Measurements from ENCODE around the gene MAFB.

The MAFB gene

DNA sequence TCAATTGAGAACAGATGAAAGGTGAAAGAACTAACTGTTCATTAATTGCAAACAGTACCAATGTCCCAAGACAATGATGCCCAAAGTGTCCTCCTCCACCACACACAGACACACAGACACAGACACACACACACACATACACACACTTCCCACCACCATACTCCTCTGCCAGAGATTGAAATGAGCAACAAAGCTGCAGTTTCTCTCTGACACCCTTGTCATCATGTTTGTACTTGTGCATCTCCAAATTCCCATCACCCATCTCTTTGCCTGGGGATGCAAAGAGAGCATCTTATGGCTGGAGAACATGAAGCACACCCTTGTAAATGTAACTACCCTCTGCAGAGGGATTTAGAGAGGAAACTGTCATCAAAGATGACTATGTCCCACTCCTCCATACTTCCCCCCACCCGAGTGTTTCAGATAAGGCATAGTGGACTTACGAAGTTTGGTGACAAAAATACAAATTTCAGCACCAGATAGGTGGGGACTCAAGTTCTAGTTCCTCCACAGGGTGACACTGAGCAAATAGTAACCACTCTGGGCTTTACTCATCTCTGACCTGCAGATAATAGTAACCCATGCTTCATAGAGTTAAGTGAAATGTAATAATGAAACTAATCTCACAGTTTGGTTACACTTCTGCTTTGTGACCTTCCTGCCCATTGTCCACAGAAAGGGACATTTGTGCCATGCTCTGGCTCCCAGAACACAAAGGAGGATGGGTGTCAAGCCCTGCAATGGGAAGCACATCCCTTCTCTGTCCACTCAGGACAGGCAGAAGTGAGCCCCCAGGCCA is 8.7 kb downstream of the MAFB start:
- no peak for DNase-seq

DNA sequence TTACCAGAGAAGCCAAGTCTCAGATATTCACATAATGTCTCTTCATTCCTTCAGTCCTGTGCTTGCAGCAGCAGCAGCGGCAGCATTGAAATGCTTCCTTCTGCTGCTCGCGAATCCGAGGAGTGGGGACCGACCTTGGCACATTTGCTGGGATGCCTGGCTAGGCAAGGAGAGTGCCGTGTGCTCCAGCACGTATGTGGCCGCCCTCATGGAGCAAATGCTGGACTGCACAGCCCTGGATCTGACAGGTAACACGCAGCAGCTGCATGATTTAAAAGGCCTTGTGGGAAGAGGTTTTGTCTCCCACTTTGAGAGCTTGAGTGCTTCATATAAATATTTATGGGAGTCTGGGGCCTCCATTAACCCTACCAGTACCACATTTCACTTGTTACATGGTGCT is 9.9 kb downstream of the MAFB start:
- no peak for DNase-seq

DNA sequence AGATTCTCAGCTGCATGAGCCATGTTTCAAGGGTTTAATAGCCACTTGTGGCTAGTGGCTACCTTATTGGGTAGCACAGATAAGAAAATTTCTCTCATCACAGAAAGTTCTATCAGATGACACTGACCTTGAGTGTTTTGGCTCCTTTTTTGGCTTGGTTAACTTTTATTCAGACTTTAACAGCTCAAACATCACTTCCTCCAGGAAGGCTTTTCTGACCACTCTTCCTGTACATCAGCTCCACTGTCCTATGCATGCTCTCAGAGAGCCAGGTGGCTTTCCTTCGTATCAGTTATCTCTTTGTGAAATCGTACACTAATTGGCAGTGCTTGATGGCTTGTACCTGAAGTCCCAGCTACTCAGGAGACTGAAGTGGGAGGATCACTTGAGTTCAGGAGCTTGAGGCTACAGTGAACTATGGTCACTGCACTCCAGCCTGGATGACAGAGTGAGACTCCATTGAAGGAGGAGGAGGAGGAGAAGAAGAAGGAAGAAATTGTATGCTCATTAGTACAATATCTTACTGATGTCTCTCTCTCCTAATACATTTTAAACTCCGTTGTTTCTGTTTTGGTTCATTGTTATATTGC is 10.7 kb downstream of the MAFB start:
- no peak for DNase-seq

DNA sequence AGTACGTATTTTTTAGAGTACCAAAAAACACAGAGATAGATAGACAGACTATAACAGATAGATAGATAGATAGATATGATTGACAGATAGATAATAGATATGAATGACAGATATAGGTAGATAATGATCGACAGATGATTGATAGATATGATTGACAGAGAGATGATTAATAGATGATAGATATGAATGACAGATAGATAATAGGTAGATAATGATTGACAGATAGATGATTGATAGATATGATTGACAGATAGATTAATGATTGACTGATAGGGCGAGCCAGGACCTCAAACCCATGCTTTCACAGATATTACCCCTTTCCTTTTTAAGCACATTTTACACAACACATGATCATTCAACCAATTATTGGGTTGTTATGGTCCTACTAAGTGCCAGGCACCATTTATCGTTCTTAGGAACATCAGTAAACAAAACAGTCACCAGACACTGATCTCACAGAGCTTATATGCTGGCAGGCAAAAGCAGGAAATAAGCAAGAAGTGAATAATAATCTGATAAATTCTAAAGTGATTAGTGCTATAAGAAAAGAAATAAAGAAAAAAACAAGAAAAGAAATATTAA is 11.6 kb downstream of the MAFB start:
- DNase-seq, result no peak

DNA sequence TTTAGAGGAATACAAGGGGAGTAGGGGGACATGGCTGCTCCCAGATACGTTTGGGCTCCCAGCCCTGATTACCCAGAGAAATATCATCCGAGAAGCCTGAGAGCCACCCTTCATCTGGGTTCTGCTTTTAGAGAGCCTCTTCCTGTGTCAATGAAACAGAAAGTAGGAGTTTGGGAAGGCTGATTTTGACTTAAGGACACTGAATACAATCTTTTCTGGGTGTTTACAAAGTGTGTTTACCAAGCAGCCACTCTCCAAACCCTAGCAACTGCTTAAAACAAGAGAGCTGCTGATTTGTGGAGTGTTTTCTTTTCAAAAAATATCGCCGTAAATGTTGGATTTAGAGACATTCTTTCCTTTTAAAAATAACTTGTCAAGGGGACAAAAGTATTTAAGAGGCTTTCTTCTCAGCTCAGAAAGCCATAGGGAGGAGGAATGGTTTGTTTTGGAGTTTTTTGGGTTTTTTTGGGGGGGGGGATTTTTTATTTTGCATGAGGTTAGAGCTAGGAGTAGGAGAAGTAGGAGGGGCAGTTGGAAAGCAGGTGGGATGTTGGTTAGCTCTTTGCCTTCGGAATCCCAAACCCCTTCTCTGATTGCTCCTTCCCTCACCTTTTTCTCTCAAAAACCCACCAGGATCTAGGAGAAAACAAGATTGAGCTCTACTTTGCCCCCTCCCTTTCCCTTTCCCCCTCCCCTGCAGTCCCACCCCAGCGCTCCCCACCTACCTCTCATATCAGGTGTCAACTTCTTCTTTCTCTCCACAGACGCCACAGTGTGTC is 12.4 kb downstream of the MAFB start:
- no peak for DNase-seq

DNA sequence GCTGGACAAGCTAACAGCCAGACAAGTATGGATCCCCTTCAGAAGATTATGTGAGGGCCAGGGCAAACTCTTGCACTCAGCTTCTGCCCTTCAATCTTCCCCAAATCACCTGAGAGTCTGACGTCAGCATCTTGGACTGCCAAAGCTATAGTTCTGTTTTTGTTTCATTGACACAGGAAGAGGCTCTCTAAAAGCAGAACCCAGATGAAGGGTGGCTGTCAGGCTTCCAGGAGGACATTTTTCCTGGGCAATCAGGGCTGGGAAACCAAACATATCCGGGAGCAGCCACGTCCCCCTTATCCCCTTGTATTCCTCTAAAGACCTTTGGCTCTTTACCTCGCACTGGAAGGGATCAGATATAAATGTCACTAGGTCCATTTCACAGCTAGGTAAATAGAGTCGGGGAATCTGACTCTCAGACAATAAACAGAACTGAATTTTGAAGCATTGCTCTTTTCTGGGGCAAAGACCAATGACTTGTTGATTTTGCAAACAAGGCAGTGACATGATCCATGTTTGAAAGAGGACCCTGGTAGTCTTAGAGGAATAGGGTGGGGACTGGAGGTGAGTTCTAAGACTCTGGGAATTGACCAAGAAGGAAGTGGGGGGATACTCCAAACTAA is 13.3 kb downstream of the MAFB start:
- no peak for DNase-seq

DNA sequence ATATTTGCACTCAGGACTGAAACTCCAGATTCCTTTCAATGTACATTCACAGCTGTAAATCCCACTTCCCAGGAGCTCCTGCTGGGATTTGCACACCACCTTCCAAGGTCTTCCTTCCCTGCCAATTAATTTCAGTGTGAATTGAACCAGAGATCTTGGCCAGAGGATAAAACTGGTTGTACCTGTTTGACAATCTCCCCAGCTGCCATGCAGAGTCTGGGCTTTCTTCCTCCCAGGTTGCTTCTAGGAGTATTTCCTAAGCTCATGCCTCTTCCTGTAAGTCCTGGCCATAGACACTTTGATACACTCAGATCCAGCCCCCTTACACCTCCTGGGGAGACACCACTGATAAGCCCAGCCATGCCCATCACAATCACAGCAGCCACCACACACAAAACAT is 15.6 kb downstream of the MAFB start:
- no peak for DNase-seq

DNA sequence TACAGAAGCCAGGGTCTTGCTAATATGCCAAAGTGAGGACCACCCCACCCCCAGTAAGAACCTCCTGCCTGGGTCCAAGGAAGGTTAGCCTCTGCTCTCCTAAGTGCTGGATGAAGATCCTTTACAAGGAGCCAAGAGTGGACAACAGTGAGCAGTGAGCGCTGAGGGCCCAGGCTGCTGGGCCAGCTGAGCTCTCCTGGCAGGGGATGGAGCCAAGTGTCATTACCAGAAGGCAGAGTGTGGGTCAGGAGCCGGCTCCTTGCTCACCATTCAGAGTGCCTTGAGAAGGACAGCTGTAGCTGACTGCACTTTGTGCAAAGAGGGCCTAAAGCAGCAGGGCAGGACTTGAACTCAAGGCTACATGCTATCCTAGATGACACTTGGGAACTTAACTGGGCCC is 16.9 kb downstream of the MAFB start:
- DNase-seq, result no peak

DNA sequence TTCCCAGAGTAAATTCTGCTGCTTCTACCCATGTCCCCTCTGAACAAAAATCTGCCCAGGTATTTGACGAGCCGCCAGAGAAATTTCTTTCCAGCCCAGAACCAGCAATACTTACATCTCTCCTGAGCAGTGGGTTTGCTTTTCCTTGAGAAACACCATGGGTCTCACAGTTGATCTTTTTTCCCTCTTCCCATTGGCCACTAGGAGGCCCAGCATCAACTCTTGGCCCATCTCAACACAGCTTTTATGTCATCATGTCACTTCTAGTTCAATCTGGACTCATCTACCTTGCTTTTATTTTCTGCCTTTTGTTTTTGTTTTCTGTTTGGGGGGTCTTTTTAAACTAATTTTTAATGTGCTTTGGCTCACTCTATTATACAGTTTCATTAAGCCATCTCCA is 18.8 kb downstream of the MAFB start:
- DNase-seq, result no peak

DNA sequence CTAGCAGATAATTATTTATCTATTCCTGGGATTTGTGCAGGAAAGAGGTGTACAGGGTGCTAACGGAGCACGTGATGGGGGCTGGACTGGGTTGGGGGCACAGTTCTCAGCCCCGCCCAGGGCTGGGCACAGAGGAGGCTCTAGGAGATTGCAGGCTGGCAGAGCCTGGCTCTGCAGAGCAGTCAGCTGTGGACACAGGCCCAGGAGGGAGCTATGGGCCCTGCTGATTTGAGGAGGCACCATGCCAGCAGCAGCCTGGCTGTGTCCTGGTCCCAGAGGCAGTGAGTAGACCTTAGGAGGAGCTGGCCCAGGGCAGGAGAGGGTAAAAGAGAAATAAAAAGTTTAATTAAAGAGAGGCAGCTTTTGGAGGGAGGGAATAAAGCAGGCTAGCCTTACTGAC is 19.3 kb downstream of the MAFB start:
- DNase-seq, result no peak

DNA sequence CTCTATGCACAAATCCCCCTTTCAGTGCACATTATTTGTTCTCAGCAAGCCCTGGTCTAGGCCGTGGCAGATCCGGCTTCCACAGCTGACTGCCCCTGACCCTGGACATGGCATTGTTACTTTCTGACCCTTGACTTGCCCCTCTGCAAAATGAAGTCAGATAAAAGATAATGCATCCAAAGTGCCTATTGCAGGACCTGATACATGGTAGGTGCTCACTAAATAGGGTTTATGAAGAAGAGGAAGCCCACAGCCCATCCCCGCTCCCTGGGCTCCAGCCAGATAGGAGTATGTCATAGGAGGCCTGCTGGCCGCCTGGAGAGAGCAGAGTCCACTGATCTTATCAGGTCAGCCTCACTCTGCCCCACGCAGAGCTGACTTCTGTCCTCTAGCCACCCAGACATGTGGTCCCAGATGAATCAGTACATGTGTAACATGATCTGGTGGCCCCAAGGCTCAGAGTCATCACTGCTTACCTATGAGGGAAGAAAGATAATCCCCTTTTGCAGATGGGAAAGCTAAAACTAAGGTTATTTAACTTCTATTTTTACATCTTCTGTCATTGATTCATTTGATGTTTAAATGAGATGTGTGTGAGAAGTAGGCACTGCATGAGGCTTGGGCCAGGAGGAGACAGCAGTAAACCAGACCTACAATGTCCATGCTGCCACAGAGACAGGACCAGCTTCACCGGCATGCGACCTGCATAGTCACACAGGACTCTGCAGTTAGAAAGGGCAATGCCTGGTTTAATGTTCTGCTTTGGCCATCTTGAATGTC is 20.4 kb downstream of the MAFB start:
- no peak for DNase-seq

DNA sequence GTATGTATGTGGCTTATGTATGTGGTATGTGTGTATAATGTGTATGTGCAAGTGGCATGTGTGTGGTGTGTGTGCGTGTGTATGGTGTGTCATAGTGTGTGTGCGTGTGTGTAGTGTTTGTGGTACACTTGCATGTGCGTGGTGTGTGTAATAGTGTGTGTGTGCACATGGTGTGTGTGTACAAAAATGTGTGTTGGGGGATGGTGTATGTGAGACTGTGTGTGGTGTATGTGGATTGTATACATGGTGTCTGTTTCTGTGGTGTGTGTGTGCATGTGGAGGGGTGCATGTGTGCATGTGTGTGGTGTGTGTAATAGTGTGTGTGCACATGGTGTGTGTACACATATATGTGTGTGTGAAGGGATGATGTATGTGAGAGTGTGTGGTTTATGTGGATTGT is 21.5 kb downstream of the MAFB start:
- DNase-seq, result no peak

DNA sequence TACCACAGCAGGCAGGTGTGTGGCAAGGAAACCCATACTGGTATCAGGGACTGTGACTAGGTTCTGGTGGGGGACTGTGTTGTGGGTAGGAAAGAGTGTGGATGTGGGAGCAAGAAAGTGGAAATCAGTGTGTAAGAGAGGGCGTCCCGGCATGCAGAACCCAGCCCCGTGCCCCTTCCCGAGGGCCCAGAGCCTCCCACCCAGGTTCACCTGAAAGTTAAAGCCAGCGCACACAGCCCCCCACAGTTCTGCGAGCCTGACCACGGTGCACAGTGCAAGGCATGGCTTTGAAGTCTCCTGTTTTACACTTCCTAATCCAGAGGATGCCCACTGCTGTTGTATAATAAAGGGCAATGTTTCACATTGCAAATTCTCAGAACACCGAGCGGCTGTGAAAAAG is 22.7 kb downstream of the MAFB start:
- DNase-seq, result no peak

DNA sequence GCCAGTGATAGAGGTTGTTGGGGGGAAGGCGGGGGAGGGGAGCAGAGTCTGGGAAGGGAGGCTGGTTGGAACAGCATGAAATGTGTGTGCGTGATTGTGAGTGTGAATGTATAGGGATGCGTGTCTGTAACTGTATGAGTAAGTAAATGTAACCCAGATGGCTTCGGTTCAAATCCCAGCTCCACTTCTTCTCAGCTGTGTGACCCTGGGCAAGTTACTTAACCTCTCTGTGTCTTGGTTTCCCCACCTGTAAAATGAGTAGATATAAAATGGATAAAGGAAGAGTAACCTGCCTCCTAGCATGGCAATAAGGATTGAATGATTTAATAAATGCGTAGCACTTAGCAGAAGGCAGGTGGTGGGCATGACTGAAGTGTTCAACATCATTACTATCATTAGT is 24.1 kb downstream of the MAFB start:
- no peak for DNase-seq

DNA sequence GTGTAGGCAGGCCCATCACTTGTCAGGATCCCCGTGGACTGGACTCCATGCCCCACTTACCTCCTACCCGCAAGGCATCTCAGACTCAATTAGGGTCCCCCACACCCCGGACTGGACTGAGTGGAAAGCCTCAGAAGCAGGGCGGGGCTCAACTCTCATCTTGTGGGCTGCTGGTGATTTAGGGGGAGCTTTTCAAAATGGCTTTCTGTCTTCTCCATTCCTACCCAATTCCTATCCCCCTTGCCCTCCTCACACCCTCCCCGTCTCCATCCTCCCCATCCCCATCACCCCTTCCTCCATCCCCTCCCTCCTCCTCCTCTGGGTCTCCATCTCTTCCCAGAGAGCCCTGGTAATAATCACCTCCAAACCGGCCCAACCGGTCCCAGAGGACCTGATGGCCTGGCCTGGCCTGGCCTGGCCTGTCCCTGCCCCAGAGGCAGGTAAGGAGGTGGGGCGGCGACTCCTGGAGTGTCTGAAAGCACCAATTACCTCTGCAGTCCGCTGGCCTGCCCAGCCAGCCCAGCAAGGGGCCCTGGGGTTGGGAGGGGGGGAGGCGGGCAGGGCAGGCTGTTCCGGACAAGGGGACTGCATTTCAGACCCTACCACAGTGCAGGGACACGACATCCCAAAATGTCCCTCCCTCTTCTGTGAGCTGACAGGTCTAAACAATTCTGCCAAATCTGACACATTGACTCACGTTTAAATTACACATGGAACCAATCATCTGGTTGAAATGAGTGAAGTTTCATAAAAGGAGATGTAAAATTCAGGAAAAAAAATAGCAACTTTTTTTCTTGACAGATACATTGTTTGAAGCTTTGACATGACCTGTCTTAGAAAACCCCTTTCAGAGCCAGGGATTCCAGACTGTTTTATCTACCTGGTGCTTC is 24.8 kb downstream of the MAFB start:
- no peak for DNase-seq

DNA sequence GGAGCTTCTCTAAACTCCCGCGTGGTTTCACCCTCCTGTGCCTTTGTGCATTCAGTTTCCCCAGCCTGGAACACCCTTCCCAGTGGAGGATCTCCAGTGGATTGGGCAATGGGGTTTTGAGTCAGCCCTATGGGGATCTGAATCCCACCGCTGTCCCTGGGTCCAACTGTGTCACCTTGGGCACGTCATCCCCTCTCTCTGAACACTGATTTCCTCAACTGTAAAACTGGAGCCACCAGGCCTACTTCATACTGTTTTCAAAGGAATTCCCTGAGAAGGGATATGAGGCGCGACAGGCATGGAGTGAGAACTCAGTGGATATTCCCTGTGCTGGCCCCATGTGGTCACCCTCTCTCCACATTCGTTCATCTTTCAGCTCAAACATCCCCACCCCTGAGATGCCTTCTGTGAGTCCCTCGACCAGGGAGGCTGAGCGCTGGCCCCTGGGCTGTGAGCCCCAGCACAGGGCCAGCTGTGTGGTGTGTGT is 25.7 kb downstream of the MAFB start:
- no peak for DNase-seq

DNA sequence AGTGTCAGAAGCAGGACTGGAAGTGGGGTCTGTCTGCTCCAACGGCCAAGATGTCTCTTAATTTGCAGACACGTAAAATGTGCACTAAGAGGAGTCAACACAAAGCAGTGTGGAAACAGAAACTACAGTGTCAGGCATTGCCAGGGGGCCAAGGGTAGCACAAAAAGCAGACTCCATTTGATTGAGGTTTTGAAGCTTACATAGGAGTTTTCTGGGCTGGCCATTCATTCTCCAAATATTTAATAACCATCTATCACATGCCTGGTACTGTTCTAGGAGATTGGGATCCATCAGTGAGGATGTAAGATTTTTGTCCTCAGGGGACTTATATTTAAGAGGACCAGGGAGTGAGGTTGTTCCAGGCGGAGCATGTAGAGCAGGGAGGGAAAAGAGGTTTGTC is 29.5 kb downstream of the MAFB start:
- no peak for DNase-seq

DNA sequence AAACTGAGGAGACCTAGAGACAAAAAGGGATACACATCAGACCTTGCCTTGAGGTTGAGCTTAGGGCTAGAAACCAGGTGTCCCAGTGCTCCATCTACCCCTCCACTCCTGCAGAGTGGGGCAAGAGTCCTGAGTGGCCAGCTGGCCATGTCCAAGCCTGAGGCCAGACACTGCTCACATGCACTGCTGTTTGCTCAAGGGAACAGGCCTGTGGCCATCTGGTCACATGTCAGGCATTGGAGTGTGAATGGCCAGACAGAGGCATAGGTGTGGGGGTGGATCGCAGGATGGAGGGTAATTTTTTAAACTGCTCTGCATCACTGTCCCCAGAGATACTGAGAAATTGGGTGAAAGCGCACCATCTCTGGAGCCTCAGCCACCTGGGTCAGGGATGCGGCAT is 30.5 kb downstream of the MAFB start:
- DNase-seq, result no peak

DNA sequence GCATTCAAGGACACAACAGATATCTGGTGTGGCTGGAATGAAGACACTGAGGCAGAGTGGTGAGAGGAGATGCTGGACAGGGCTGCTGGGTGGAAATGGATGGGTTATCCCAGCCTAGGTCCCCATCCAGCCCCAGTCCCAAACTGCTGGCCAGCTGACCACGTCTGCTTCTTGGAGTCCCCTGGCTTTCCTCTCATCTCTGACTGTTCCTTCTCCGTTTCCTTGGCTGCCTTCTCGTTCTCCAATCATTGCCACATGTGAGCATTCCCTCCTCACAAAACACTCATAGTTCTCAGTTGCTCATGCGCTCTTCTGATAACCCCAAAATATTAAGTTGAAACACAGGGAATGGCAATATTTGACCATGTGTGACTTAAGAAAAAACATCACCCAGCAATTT is 31.5 kb downstream of the MAFB start:
- DNase-seq, result no peak

DNA sequence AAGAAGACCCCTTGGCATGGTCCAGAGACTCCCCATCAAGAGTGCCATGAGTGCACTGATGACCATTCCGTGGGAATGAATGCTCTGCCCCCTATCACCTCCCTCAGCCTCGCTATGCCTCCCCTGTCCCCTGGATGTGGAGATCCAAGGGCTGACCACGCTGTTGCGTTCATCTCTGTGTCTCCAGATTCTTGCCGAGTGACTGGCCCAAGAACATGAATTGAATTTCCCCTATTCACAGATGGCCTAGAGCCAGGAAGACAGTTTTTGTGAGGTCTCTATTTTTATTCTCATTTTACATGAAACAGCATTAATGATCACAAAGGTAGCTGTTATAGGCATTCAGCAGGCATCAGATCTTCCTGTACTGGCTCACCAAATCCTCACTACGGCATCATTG is 33.6 kb downstream of the MAFB start:
- no peak for DNase-seq

DNA sequence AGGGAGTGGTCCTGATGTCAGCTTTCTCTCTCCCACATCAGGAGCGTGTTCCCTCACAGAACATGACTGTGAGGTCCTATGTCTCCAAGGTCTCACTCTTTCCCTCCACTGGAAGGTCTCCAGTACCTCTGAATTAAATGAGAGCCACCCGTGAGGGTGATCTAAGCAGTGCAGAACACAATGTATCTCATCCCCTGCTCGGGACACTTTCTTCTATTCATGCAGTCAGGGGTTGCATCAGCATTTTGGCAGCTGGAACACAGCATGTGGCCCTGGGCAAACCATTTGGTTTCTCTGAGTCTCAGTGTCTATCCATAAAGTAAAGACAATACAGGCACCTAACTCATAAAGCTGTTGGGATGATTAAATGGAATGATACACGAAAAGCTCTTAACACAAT is 34.2 kb downstream of the MAFB start:
- no peak for DNase-seq
